ENCODE data around the gene FAM181A.

The FAM181A gene

GRCh38 chr14:93936245-93936644, 9.1 kb downstream of the FAM181A start:
- peak; percentile 64 for TF ChIP-seq CTCF (IDR thresholded peaks at IDR 0.05)

- no peak for TF ChIP-seq CTCF (IDR thresholded peaks at IDR 0.05)
Measured at GRCh38 chr14:93936926-93937325, 9.8 kb downstream of the FAM181A start.

DNA sequence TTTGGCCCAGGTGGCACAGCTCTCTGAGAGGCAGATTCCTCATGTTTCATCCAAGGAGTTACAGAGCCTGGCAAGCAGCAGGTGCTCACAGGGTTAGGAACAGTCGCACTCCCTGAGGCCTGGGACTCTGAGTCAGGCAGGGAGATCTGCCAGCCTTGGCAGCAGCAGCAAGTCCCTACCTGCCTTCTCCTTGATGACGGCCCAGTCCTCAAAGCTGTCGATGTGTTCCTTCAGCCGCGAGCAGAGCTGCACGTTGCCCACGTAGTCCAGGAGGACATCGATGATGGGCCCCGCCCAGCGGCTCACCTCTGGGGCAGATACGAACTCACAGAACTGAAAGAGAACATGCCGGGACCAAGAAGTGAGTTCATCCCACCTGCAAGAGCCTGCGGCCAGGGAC, 10.4 kb downstream of the FAM181A start:
- TF ChIP-seq CTCF (IDR thresholded peaks at IDR 0.05) = no peak

GRCh38 chr14:93938751-93939303, 11.7 kb downstream of the FAM181A start:
- no peak for TF ChIP-seq CTCF (IDR thresholded peaks at IDR 0.05)

DNA sequence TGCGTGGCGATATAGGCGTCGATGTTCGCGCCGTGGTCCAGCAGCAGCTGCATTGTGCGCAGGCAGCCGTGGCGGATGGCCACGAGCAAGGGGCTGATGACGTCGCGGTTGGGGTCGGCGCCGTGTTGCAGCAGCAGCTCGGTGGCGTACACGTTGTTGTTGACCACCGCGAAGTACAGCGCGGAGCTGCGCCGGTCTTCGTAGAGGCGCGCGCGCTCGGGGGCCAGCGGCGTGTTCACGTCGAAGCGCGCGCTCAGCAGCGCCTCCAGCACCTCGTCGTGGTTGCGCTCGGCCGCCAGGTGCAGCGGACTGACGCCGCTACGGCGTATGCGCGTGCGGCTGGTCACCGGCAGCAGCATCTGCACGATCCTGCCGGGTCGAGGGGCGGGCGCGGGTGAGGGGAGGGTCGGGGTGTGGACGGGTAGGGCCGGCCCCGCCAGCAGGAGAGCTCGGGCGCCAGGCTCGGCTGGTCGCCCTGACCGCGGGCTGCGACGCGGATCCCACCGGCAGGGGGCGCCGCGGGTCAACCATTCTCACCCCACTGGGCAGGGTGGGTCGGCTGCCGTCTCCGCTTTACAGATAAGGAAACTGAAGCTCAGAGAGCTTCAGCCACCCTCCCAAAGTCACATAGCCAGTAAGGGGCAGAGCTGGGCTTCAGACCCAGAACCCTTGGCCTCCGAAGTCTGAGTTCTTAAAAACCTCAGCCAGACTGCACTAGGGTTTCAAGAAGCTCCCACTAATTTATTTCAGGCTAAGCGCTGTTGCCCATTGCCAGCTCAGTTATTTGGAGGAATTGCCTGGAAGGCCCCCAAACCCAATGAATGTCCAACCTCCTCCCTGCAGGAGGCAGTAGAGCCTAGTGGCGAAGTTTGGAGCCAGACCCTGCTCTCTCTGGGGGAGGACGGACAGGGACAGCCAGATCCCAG, 12.4 kb downstream of the FAM181A start:
- TF ChIP-seq CTCF (IDR thresholded peaks at IDR 0.05) = peak; percentile 95

- no peak for TF ChIP-seq CTCF (IDR thresholded peaks at IDR 0.05)
Measured at GRCh38 chr14:93940437-93940836, 13.3 kb downstream of the FAM181A start.

GRCh38 chr14:93941293-93941910, 14.3 kb downstream of the FAM181A start:
- TF ChIP-seq CTCF (IDR thresholded peaks at IDR 0.05) = no peak
